ENCODE data around the gene GCSAML.
A peak's percentile ranks its signal among the peaks of the same experiment; 100 is the strongest.

Gene GCSAML

GRCh38 chr1:247574664-247575063 is 25.7 kb downstream of the GCSAML start:
- peak; percentile 9 for DNase-seq (ENCODE audit: low spot score)

GRCh38 chr1:247576514-247576913 is 27.6 kb downstream of the GCSAML start:
- peak; percentile 31 for DNase-seq (ENCODE audit: low spot score)

- no peak for DNase-seq (ENCODE audit: low spot score)
Observed at GRCh38 chr1:247578946-247579460, 30.1 kb downstream of the GCSAML start.

- DNase-seq (ENCODE audit: low spot score): no peak
Observed at GRCh38 chr1:247588060-247588459, 39.1 kb downstream of the GCSAML start, which contains the start of gene OR2G2. TSS of gene OR2G2 (plus strand) at chr1:247588360. CDS start at chr1:247588360, 0 bp downstream.

GRCh38 chr1:247605286-247605685 is 56.4 kb downstream of the GCSAML start, which contains the start of gene OR2G3:
TSS of gene OR2G3 (plus strand) at chr1:247605586. CDS start at chr1:247605586, 0 bp downstream.
- DNase-seq (ENCODE audit: low spot score): no peak

- no peak for DNase-seq (ENCODE audit: low spot score)
Observed at GRCh38 chr1:247613405-247613804, 64.5 kb downstream of the GCSAML start.

GRCh38 chr1:247614625-247615024 is 65.7 kb downstream of the GCSAML start:
- DNase-seq (ENCODE audit: low spot score): no peak

Data from LoVo (cell line).